K562 (cell line): Measurements from ENCODE around the gene BRAT1. TPM values are rescaled to one million over a fixed set of nuclear protein-coding genes. Genes with fewer than 3 reads are reported as not detected.

Experiments used
- CREB5 ChIP-seq: fragments of 250-450 bp; sonication (Bioruptor Pico); IDR thresholded peaks from 2 replicates; pipeline ENCODE4 v1.5.0; 2020; ENCODE audit warnings: mild to moderate bottlenecking
- FOS ChIP-seq: IDR thresholded peaks from 3 replicates; pipeline ENCODE4 v1.6.1; 2011; ENCODE audit not compliant: insufficient read length; ENCODE audit errors: extremely low read depth
- KDM5B ChIP-seq: fragments of 200-600 bp; sonication (generic); IDR thresholded peaks from 2 replicates; pipeline ENCODE4 v1.6.1; 2012; ENCODE audit warnings: low read depth, mild to moderate bottlenecking, moderate library complexity, low read length, control low read depth, inconsistent platforms; ENCODE audit not compliant: insufficient replicate concordance
- KHSRP ChIP-seq: fragments of 450-650 bp; IDR thresholded peaks from 2 replicates; pipeline ENCODE4 v1.6.1; 2017
- NFRKB ChIP-seq: fragments of 450-650 bp; IDR thresholded peaks from 2 replicates; pipeline ENCODE4 v1.6.1; 2016; ENCODE audit warnings: low read depth
- PYGO2 ChIP-seq: fragments of 450-650 bp; IDR thresholded peaks from 2 replicates; pipeline ENCODE4 v1.6.1; 2016; ENCODE audit warnings: mild to moderate bottlenecking, missing genetic modification characterization, moderate library complexity, missing compliant biosample characterization
- RUNX1 ChIP-seq: sonication (generic); IDR thresholded peaks from 2 replicates; pipeline ENCODE4 v1.6.1; 2016; ENCODE audit warnings: antibody characterized with exemption, low read depth
- SETDB1 ChIP-seq: IDR thresholded peaks from one replicate; pipeline ENCODE4 v1.6.1; 2012; ENCODE audit warnings: low read length, control low read depth, inconsistent platforms
- SP1 ChIP-seq: sonication (generic); formaldehyde crosslinking; IDR thresholded peaks from 2 replicates; pipeline ENCODE4 v1.8.1; 2022; ENCODE audit warnings: mild to moderate bottlenecking, missing genetic modification reagents
- U2AF1 ChIP-seq: fragments of 200-400 bp; formaldehyde crosslinking; optimal IDR thresholded peaks from 2 replicates; pipeline ENCODE3; 2017; ENCODE audit warnings: mild to moderate bottlenecking, low read depth, low read length, moderate library complexity
- XRCC4 ChIP-seq: IDR thresholded peaks from one replicate; pipeline ENCODE4 v1.6.1; 2011; ENCODE audit not compliant: insufficient read depth, insufficient read length; ENCODE audit errors: extremely low read depth
- ZNF232 ChIP-seq: sonication (generic); formaldehyde crosslinking; IDR thresholded peaks from 2 replicates; pipeline ENCODE4 v1.8.0; 2022; ENCODE audit warnings: mild to moderate bottlenecking, missing genetic modification reagents
- ZNF431 ChIP-seq: sonication (generic); formaldehyde crosslinking; IDR thresholded peaks from 2 replicates; pipeline ENCODE4 v1.8.0; 2022; ENCODE audit warnings: mild to moderate bottlenecking, missing genetic modification reagents
- ZNF551 ChIP-seq: fragments of 250-450 bp; sonication (Bioruptor Pico); IDR thresholded peaks from 2 replicates; pipeline ENCODE4 v1.5.0; 2021; ENCODE audit warnings: mild to moderate bottlenecking, moderate library complexity
- ZNF584 ChIP-seq: fragments of 200-800 bp; sonication (Bioruptor generic); IDR thresholded peaks from 2 replicates; pipeline ENCODE4 v1.6.1; 2016; ENCODE audit warnings: low read depth, mild to moderate bottlenecking, missing genetic modification characterization, missing compliant biosample characterization
- ZNF785 ChIP-seq: fragments of 250-450 bp; sonication (Bioruptor Pico); IDR thresholded peaks from 2 replicates; pipeline ENCODE4 v1.4.0; 2020; ENCODE audit warnings: mild to moderate bottlenecking
- polyA plus RNA-seq, 8 experiments: library from polyadenylated mRNA; depleted of rRNA in 4 of 8; stranded (reverse) in 5 of 8; unstranded in 3 of 8; fragments of >200 nt; fragmentation: Nextera tagmentation in 2 of 8; fragmentation: Illumina TruSeq in 1 of 8; extraction: Ambion mirVana in 2 of 8; extraction: Trizol in 1 of 8; gene quantifications; 2 replicates each; pipeline versions ENCODE4 v1.2.1 to v1.2.3, GENCODE V29; 2011 to 2014; ENCODE audit warnings: inconsistent platforms in 1 of 8, missing spikeins in 1 of 8
- total RNA-seq, 7 experiments: library from RNA; depleted of rRNA in 6 of 7; stranded (reverse); fragments of >200 nt in 6 of 7; fragmentation: Illumina TruSeq in 2 of 7; extraction: Trizol in 2 of 7; gene quantifications; 2 replicates each; pipeline versions ENCODE4 v1.2.1 to v1.2.3, GENCODE V29; 2011 to 2021; ENCODE audit warnings: low replicate concordance in 1 of 7
- TF ChIP-seq, protein P1 (sequence below), 3 experiments: IDR thresholded peaks in 2 of 3; conservative IDR thresholded peaks in 1 of 3; 2 replicates each; pipeline ENCODE4 v1.5.1; 2011 to 2012; ENCODE audit warnings: low read length in 3 of 3, mild to moderate bottlenecking in 3 of 3, control low read depth in 2 of 3, improper control_type of control experiment in 1 of 3, inconsistent platforms in 1 of 3, low read depth in 1 of 3, mixed read lengths in 1 of 3, moderate library complexity in 1 of 3; ENCODE audit not compliant: insufficient read depth in 2 of 3
- TF ChIP-seq, protein P2 (sequence below): fragments of 450-650 bp; IDR thresholded peaks from 2 replicates; pipeline ENCODE4 v1.6.1; 2017; ENCODE audit warnings: mild to moderate bottlenecking, moderate library complexity

Gene BRAT1
- total and polyA plus RNA-seq, 9 of the 15 experiments (the other 6 are each of a cell fraction or from before 2014, with no cell fraction given), result 0.13 to 49.6 (median 10.5) TPM

- no peak for TF ChIP-seq RUNX1
- TF ChIP-seq KDM5B, result peak; percentile 14
- no peak for TF ChIP-seq ZNF785 (CRISPR knock-in tag)
- TF ChIP-seq, protein P1, sequence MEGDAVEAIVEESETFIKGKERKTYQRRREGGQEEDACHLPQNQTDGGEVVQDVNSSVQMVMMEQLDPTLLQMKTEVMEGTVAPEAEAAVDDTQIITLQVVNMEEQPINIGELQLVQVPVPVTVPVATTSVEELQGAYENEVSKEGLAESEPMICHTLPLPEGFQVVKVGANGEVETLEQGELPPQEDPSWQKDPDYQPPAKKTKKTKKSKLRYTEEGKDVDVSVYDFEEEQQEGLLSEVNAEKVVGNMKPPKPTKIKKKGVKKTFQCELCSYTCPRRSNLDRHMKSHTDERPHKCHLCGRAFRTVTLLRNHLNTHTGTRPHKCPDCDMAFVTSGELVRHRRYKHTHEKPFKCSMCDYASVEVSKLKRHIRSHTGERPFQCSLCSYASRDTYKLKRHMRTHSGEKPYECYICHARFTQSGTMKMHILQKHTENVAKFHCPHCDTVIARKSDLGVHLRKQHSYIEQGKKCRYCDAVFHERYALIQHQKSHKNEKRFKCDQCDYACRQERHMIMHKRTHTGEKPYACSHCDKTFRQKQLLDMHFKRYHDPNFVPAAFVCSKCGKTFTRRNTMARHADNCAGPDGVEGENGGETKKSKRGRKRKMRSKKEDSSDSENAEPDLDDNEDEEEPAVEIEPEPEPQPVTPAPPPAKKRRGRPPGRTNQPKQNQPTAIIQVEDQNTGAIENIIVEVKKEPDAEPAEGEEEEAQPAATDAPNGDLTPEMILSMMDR (IDR thresholded peaks at IDR 0.05 in 2 of 3, conservative IDR thresholded peaks at IDR 0.05 in 1 of 3; ENCODE audit: insufficient read depth in 2 of 3, low read depth in 1 of 3, low read length in 3 of 3), result peak in 2 of 3 experiments; percentile 27 to 63; a peak in 4 of 6 replicates
- no peak for TF ChIP-seq SETDB1
- no peak for TF ChIP-seq ZNF551 (CRISPR knock-in tag)
- no peak for TF ChIP-seq U2AF1
- TF ChIP-seq PYGO2 (tag), result no peak
- 0 out of 2 replicates have a peak, but pooled peaks have one; percentile 22 for TF ChIP-seq ZNF232
- TF ChIP-seq FOS, result no peak
- no peak for TF ChIP-seq NFRKB
- no peak for TF ChIP-seq KHSRP
- TF ChIP-seq SP1 (CRISPR knock-in tag), result peak; percentile 66; the same call in 1 of the 2 replicates
- no peak for TF ChIP-seq CREB5 (CRISPR knock-in tag)
- TF ChIP-seq ZNF584 (CRISPR knock-in tag), result no peak
- TF ChIP-seq, protein P2, sequence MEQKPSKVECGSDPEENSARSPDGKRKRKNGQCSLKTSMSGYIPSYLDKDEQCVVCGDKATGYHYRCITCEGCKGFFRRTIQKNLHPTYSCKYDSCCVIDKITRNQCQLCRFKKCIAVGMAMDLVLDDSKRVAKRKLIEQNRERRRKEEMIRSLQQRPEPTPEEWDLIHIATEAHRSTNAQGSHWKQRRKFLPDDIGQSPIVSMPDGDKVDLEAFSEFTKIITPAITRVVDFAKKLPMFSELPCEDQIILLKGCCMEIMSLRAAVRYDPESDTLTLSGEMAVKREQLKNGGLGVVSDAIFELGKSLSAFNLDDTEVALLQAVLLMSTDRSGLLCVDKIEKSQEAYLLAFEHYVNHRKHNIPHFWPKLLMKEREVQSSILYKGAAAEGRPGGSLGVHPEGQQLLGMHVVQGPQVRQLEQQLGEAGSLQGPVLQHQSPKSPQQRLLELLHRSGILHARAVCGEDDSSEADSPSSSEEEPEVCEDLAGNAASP, result no peak
- no peak for TF ChIP-seq ZNF431 (CRISPR knock-in tag)
- TF ChIP-seq XRCC4, result no peak
Measured at GRCh38 chr7:2520131-2520760, 35.1 kb downstream of the BRAT1 start (continued).
